Brain microvascular endothelial cell (primary cell): Measurements from ENCODE around the gene SNED1.

Source experiments
- DNase-seq: peaks from one replicate; pipeline ENCODE4 v3.0.0-alpha.2; 2020
- H3K27ac ChIP-seq: fragments of 250-450 bp; sonication (Bioruptor Pico); 2 replicates; pipeline ENCODE4 v1.5.1; 2020; ENCODE audit warnings: mild to moderate bottlenecking, moderate library complexity
- H3K27me3 ChIP-seq: fragments of 250-450 bp; sonication (Bioruptor Pico); replicated peaks from 2 replicates; pipeline ENCODE4 v1.5.1; 2020; ENCODE audit warnings: mild to moderate bottlenecking
- H3K36me3 ChIP-seq: fragments of 250-450 bp; sonication (Bioruptor Pico); replicated peaks from 2 replicates; pipeline ENCODE4 v1.5.1; 2020; ENCODE audit warnings: mild to moderate bottlenecking
- H3K4me3 ChIP-seq: 2 replicates; pipeline ENCODE4 v1.5.1; 2011; ENCODE audit warnings: low read depth, mild to moderate bottlenecking, control low read depth, low read length, moderate library complexity
- CTCF ChIP-seq: IDR thresholded peaks from 2 replicates; pipeline ENCODE4 v1.5.1; 2011; ENCODE audit warnings: low read depth, mild to moderate bottlenecking, moderate library complexity, low read length, control low read depth, inconsistent platforms; ENCODE audit errors: missing control alignments
- in situ Hi-C: cut with HindIII; loops from 2 replicates; pipeline ENCODE4 v1.10.0; 2017; ENCODE audit warnings: low sequenced_read_pairs, low pct_ligation_motif_present

The SNED1 gene

DNA sequence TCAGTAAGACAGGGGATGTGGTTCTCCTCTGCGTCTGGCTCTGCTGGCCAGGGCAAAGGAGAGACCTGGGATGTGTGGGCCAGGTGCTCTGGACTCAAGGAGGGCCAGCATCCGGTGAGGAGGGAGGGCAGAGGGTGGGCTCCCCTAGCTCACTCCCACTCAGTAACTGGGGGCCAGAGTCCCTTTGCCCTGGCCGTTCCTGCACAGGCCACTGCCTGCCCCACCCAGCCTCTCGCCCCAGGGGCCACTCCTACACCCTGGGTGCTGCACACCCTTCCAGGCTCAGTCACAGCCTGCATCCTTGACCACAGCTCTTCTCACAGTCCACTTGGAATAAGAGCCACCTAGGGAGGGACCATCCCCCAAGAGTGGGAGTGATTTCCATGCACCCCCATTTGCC is 41.0 kb downstream of the SNED1 start:
- no peak overlapping the region for H3K4me3 ChIP-seq
- H3K27ac ChIP-seq: no peak overlapping the region
- in situ Hi-C loops: no loop called here
- no peak for DNase-seq
- H3K27me3 ChIP-seq: peaks cover 12% of the 10 kb centered on the region
- no peak for TF ChIP-seq CTCF
- H3K36me3 ChIP-seq: no peaks in the 10 kb centered on the region

DNA sequence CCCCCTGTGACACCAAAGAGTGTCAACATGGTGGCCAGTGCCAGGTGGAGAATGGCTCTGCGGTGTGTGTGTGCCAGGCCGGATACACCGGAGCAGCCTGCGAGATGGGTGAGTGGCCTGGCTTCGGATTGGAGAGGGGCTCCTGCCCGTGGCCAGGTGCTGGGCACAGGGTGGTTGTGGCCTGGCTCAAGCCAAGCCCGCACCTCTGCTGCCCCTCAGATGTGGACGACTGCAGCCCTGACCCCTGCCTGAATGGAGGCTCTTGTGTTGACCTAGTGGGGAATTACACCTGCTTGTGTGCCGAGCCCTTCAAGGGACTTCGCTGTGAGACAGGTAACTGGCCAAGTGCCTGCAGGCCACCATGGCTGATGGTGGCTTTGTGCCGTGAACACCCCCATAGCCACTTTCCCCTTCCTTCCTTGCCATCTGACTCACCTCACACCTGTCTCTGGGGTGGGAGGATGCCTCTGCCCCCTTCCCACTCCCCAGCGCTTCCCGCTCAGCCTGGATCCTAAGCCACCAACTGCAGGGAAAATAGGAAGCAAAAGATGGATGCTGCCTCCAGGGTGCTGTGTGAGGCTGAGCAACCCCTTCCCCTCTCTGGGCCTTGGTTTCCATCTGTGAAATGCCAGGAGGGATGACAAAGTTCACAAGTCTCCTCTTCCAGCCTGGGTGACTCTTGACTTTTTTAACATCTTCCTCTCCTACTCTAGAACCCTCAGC is 41.8 kb downstream of the SNED1 start:
- no peak for TF ChIP-seq CTCF
- H3K4me3 ChIP-seq: no peak overlapping the region
- peaks cover 9% of the 10 kb centered on the region for H3K27me3 ChIP-seq
- no peak overlapping the region for H3K27ac ChIP-seq
- H3K36me3 ChIP-seq: no peaks in the 10 kb centered on the region
- no peak for DNase-seq
- in situ Hi-C loops: no loop called here

DNA sequence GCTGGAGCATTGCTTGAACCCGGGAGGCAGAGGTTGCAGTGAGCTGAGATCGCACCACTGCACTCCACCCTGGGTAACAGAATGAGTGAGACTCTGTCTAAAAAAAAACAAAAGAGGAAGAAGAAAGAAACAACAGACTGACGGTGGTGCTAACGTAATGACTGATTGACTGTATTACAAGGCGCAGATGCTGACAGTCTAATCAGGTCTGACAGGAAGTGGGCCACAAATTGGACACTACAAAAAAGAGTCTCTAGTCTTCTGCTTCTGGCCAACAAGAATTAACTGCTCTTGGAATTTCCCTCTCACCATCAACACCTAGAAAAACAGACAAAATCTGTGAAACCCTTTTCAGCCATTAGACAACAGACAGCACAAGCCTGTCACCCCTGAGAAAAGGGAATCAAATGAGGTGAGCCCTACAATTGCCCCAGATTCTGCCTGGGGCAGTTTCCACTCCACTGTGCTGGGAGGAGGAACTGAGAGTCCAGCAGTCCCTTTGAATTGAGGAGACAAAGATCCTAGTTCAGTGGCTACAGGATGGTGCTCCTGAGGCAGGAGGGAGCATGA is 43.3 kb downstream of the SNED1 start:
- TF ChIP-seq CTCF: no peak
- DNase-seq: no peak
- Histone ChIP-seq H3K27me3 (peaks cover 3% of the 10 kb centered on the region), H3K4me3 (no peak overlapping the region), H3K36me3 (no peaks in the 10 kb centered on the region), H3K27ac (no peak overlapping the region)
- in situ Hi-C loops: no loop called here

DNA sequence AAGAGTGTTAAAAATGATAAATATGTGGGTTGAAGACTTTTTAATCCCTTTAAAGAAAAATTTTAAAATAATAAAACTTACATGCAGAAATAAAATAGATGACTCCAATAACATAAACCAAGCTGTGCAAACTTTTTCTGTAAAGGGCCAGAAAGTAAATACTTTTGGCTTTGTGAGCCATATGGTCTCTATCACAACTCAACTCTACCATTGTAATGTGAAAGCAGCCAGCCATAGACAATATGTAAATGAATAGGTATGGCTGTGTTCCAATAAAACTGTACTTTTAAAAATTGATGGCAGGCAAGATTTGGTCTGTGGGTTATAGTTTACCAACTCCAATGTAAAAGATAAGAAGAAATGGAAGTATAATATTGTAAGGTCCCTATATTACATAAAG is 45.2 kb downstream of the SNED1 start:
- Histone ChIP-seq H3K27ac (no peak overlapping the region), H3K4me3 (no peak overlapping the region), H3K27me3 (no peaks in the 10 kb centered on the region), H3K36me3 (no peaks in the 10 kb centered on the region)
- in situ Hi-C loops: no loop called here
- TF ChIP-seq CTCF: no peak
- no peak for DNase-seq

DNA sequence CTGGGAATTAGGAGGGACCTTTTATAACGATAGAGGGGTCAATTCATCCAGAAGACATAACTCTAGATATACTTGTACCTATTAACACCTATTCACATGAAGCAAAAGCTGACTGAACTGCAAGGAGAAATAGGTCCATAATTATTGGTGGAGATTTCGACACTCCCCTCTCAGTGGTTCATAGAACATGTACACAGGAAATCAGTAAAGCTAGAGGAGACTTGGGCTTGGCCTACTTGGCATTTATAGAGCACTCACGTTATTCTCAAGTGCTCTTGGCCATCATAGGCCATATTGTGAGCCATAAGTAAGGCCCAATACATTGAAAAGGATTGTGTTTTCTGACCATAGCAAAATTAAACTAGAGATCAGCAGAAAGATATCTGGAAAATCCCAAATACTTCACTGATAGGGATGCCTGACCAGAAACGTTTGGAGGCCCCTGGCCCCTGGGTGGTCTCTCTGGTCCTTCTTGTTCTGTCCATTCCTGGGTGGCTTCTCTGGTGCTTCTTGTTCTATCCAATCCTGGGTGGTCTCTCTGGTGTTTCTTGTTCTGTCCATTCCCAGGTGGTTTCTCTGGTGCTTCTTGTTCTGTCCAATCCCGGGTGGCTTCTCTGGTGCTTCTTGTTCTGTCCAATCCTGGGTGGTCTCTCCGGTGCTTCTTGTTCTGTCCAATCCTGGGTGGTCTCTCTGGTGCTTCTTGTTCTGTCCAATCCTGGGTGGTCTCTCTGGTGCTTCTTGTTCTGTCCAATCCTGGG is 49.0 kb downstream of the SNED1 start:
- no peaks in the 10 kb centered on the region for H3K36me3 ChIP-seq
- H3K27me3 ChIP-seq: no peaks in the 10 kb centered on the region
- no peak overlapping the region for H3K4me3 ChIP-seq
- H3K27ac ChIP-seq: no peak overlapping the region
- DNase-seq: no peak
- no peak for TF ChIP-seq CTCF
- in situ Hi-C loops: no loop called here
